Activated T-cell treated with anti-CD3 and anti-CD28 coated beads, Interleukin-2, amount 50 U/mL, for 24 hours (primary cell): Measurements from ENCODE around the gene APOL2.

Experiments used
- DNase-seq: peaks from one replicate; pipeline ENCODE4 v3.0.0-alpha.2; 2020
- H3K27ac Mint-ChIP-seq: 2 replicates; pipeline ENCODE4 v1.8.0; 2020; ENCODE audit warnings: mild to moderate bottlenecking, mixed read lengths
- H3K27me3 Mint-ChIP-seq: 2 replicates; pipeline ENCODE4 v1.8.0; 2020; ENCODE audit warnings: mixed read lengths
- H3K36me3 Mint-ChIP-seq: 2 replicates; pipeline ENCODE4 v1.8.0; 2020; ENCODE audit warnings: low read depth, mixed read lengths
- H3K4me1 Mint-ChIP-seq: 2 replicates; pipeline ENCODE4 v1.8.0; 2020; ENCODE audit warnings: low read depth, mixed read lengths
- H3K4me3 Mint-ChIP-seq: 2 replicates; pipeline ENCODE4 v1.8.0; 2020; ENCODE audit warnings: mild to moderate bottlenecking, moderate library complexity, mixed read lengths
- H3K9me3 Mint-ChIP-seq: 2 replicates; pipeline ENCODE4 v1.8.0; 2020; ENCODE audit warnings: mixed read lengths

Gene APOL2

DNA sequence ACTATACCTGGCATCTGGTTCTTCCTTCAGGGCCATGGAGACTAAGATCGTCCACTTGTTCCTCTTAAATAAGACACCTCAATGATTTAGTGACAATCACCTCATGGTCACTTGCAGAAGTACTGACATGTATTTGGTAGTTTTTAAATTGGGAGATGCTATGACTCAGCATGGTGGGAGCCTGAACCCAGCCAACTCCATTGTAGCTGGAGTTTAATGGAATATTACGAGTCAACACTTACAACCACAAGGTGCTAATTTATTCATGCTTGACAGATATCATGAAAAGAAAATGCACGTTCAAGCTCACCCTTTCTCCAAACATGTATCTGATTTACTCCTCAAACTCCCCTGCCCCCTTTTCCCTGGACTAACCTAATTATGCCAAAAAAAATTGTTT lies 62.2 kb downstream of the APOL2 start:
- Mint-ChIP-seq H3K4me3 (no peak overlapping the region), H3K36me3 (no peaks in the 10 kb centered on the region), H3K27ac (no peak overlapping the region), H3K9me3 (no peaks in the 10 kb centered on the region), H3K4me1 (peaks cover 3% of the 10 kb centered on the region), H3K27me3 (no peaks in the 10 kb centered on the region)
- DNase-seq: no peak
